ENCODE measurements around the gene BICC1.

- TF ChIP-seq, protein P1, sequence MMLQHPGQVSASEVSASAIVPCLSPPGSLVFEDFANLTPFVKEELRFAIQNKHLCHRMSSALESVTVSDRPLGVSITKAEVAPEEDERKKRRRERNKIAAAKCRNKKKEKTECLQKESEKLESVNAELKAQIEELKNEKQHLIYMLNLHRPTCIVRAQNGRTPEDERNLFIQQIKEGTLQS (CRISPR knock-in tag; IDR thresholded peaks at IDR 0.05): no peak
- TF ChIP-seq, protein P2, sequence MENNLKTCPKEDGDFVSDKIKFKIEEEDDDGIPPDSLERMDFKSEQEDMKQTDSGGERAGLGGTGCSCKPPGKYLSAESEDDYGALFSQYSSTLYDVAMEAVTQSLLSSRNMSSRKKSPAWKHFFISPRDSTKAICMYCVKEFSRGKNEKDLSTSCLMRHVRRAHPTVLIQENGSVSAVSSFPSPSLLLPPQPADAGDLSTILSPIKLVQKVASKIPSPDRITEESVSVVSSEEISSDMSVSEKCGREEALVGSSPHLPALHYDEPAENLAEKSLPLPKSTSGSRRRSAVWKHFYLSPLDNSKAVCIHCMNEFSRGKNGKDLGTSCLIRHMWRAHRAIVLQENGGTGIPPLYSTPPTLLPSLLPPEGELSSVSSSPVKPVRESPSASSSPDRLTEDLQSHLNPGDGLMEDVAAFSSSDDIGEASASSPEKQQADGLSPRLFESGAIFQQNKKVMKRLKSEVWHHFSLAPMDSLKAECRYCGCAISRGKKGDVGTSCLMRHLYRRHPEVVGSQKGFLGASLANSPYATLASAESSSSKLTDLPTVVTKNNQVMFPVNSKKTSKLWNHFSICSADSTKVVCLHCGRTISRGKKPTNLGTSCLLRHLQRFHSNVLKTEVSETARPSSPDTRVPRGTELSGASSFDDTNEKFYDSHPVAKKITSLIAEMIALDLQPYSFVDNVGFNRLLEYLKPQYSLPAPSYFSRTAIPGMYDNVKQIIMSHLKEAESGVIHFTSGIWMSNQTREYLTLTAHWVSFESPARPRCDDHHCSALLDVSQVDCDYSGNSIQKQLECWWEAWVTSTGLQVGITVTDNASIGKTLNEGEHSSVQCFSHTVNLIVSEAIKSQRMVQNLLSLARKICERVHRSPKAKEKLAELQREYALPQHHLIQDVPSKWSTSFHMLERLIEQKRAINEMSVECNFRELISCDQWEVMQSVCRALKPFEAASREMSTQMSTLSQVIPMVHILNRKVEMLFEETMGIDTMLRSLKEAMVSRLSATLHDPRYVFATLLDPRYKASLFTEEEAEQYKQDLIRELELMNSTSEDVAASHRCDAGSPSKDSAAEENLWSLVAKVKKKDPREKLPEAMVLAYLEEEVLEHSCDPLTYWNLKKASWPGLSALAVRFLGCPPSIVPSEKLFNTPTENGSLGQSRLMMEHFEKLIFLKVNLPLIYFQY (CRISPR knock-in tag; IDR thresholded peaks at IDR 0.05; ENCODE audit: borderline replicate concordance): no peak
- TF ChIP-seq NFRKB (IDR thresholded peaks at IDR 0.05) (no peak), ZSCAN20 (CRISPR knock-in tag; IDR thresholded peaks at IDR 0.05; ENCODE audit: borderline replicate concordance) (no peak), POLR2A (IDR thresholded peaks at IDR 0.05; ENCODE audit: insufficient read depth in 1 of 2, low read depth in 2 of 2, low read length in 2 of 2) (no peak), ZNF501 (CRISPR knock-in tag; IDR thresholded peaks at IDR 0.05) (no peak), ZNF274 (CRISPR knock-in tag; IDR thresholded peaks at IDR 0.05) (no peak), ZNF83 (CRISPR knock-in tag; IDR thresholded peaks at IDR 0.05; ENCODE audit: borderline replicate concordance) (no peak), HNRNPUL1 (IDR thresholded peaks at IDR 0.05; ENCODE audit: low read depth, low read length) (no peak), FIP1L1 (IDR thresholded peaks at IDR 0.05; ENCODE audit: borderline replicate concordance, insufficient read depth, low read depth, low read length) (no peak), RAD21 (CRISPR knock-in tag; IDR thresholded peaks at IDR 0.05) (no peak), MXI1 (IDR thresholded peaks at IDR 0.05; ENCODE audit: borderline replicate concordance, low read depth, low read length) (no peak), ARNTL (CRISPR knock-in tag; IDR thresholded peaks at IDR 0.05) (no peak)
These were observed 311.3 kb downstream of the BICC1 start for GRCh38 chr10:58823983-58824382.
